Prostate gland (tissue), 2 donors: Measurements from ENCODE around the gene ACAD9.

Experiments used
- POLR2A ChIP-seq: fragments of 450-650 bp; IDR thresholded peaks from one replicate; pipeline ENCODE4 v1.6.1; 2016; ENCODE audit warnings: antibody characterized with exemption, mild to moderate bottlenecking
- TF ChIP-seq, protein P1 (sequence below), 4 experiments: fragments of 200-600 bp in 2 of 4; fragments of 450-650 bp in 2 of 4; sonication (generic) in 2 of 4; IDR thresholded peaks; 1 replicate in 3 of 4; 2 replicates in 1 of 4; pipeline ENCODE4 v1.5.1; 2016 to 2019; ENCODE audit warnings: antibody characterized with exemption in 4 of 4, mild to moderate bottlenecking in 2 of 4, moderate library complexity in 2 of 4

DNA sequence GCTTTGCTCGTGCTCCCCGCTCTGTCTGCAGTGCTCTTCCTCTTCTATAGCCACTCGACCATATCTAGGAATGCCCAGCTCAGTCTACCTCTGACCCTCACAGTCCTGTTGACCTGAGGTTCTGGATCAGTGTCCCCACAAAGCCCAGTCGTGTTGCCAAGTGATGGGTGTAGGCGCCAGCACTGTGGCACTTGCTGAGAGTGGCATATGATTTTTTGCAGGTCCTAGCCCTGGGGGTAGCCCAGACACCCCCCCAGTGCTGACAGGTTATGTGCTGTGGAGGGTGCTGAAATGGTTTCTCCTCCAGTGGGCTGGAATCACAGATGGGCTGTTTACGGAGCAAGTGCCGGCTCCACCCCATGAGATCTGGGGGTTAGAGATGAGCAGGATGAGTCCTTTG, 32.5 kb downstream of the ACAD9 start:
- TF ChIP-seq, protein P1, sequence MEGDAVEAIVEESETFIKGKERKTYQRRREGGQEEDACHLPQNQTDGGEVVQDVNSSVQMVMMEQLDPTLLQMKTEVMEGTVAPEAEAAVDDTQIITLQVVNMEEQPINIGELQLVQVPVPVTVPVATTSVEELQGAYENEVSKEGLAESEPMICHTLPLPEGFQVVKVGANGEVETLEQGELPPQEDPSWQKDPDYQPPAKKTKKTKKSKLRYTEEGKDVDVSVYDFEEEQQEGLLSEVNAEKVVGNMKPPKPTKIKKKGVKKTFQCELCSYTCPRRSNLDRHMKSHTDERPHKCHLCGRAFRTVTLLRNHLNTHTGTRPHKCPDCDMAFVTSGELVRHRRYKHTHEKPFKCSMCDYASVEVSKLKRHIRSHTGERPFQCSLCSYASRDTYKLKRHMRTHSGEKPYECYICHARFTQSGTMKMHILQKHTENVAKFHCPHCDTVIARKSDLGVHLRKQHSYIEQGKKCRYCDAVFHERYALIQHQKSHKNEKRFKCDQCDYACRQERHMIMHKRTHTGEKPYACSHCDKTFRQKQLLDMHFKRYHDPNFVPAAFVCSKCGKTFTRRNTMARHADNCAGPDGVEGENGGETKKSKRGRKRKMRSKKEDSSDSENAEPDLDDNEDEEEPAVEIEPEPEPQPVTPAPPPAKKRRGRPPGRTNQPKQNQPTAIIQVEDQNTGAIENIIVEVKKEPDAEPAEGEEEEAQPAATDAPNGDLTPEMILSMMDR (IDR thresholded peaks at IDR 0.05): no peak
- no peak for TF ChIP-seq POLR2A
